ENCODE data around the gene PPP1R13B. TPM values are rescaled to one million over a fixed set of nuclear protein-coding genes. Genes with fewer than 3 reads are reported as not detected.

Gene PPP1R13B
- total RNA-seq, 3 donors from 2014 or later: 6.4 to 21.8 (median 18.4) TPM

DNA sequence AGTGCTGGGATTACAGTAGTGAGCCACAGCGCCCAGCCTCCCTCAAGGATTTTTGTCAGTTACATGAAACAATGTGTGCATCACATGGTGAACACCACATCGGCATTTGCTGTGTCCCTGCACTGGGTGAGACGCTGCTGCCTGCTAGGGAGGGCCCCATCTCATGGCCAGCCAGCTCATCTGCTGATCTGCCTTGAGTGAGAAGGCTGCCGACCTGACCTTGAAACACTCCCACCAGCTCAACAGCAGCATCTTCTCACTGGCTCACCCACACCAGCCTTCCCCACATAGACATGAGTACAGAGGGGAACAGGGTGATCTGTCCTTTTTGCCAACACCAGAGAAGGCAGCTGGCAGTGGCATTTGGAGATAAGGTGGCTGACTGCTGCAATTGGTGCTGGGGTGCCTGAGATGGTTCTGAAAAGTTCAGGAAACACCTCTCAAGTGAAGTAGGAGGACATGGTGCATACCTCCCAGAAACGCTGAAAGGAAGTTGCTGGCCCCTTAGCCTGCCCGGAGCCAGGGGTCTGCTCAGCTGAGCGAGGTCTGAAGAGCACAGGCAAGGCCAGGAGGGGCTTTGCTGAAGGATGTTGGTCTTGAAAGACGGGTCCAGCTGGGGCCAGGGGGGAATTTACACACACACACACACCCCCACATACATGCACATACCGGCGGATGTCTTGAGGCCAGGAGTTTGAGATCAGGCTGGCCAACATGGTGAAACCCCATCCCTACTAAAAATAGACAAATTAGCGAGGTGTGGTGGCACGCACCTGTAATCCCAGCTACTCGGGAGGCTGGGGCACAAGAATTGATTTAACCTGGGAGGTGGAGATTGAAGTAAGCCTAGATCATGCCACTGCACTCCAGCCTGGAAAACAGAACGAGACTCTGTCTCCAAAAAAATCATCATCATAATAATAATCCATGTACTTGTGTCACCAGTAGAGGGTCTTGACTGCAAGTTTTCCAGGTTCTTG is 14.3 kb upstream of the PPP1R13B start:
- Histone ChIP-seq H3K9me3 (no peaks in the 10 kb centered on the region), H3K27me3 (no peaks in the 10 kb centered on the region), H3K36me3 (no peaks in the 10 kb centered on the region), H3K27ac (no peak overlapping the region), H3K4me3 (no peak overlapping the region), H3K4me1 (no peaks in the 10 kb centered on the region)
- no peak for DNase-seq (ENCODE audit: low spot score in 2 of 2)
- intact Hi-C loops (cut with DNase I; ENCODE audit: low total_unique reads): no loop called here
- TF ChIP-seq, protein P1, sequence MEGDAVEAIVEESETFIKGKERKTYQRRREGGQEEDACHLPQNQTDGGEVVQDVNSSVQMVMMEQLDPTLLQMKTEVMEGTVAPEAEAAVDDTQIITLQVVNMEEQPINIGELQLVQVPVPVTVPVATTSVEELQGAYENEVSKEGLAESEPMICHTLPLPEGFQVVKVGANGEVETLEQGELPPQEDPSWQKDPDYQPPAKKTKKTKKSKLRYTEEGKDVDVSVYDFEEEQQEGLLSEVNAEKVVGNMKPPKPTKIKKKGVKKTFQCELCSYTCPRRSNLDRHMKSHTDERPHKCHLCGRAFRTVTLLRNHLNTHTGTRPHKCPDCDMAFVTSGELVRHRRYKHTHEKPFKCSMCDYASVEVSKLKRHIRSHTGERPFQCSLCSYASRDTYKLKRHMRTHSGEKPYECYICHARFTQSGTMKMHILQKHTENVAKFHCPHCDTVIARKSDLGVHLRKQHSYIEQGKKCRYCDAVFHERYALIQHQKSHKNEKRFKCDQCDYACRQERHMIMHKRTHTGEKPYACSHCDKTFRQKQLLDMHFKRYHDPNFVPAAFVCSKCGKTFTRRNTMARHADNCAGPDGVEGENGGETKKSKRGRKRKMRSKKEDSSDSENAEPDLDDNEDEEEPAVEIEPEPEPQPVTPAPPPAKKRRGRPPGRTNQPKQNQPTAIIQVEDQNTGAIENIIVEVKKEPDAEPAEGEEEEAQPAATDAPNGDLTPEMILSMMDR (IDR thresholded peaks at IDR 0.05): no peak
- TF ChIP-seq POLR2AphosphoS5 (IDR thresholded peaks at IDR 0.05) (no peak), POLR2A (IDR thresholded peaks at IDR 0.05) (no peak)

DNA sequence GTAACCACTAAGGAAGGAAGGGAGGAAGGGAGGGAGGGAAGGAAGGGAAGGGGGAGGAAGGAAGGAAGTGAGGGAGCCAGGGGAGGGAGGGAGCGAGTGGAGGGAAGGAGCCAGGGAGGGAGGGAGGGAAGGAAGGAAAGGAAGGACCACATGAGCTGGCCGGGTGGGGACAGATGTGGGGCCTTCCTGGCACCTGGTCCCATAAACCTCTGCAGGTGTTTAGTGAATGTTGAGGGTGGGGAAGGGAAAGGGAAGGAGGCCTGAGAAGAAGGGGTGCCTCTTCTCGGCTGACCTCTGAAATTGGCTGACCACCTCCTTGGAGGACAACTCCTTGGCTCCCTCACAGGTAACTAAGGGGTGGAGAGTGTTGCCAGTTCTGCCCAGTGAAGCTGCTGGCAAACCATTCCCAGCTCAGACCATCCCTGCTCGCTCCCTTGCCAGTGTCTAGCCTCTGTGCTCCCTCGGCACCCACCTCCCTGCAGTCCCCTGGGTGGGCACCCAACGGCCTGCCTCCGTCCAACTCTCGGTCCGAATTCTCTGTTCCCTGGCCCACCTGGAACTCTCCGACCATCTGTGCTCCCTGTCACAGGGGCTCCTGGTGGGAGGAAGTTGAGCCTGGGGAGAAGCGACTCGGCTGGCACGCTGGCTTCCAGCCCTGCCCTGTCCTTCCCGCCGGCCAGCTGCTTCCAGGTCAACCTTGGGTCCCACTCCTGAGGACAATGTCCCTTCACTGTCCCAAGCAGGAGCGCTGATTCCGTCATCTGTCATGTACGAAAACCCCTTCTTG is 12.2 kb upstream of the PPP1R13B start:
- H3K27me3 ChIP-seq: no peaks in the 10 kb centered on the region
- no peak overlapping the region for H3K27ac ChIP-seq
- no peaks in the 10 kb centered on the region for H3K36me3 ChIP-seq
- intact Hi-C loops (cut with DNase I; ENCODE audit: low total_unique reads): loop anchor here (10.0 kb wide), 1 partner anchor 1435 kb away; no protein-coding TSS in a partner anchor
- no peak for TF ChIP-seq POLR2AphosphoS5 (IDR thresholded peaks at IDR 0.05)
- no peak for TF ChIP-seq POLR2A (IDR thresholded peaks at IDR 0.05)
- TF ChIP-seq, protein P1 (IDR thresholded peaks at IDR 0.05): no peak
- no peak for DNase-seq (ENCODE audit: low spot score in 2 of 2)
- H3K4me1 ChIP-seq: peaks cover 6 to 9% of the 10 kb centered on the region in 2 donors
- H3K9me3 ChIP-seq: no peaks in the 10 kb centered on the region
- H3K4me3 ChIP-seq: no peak overlapping the region

DNA sequence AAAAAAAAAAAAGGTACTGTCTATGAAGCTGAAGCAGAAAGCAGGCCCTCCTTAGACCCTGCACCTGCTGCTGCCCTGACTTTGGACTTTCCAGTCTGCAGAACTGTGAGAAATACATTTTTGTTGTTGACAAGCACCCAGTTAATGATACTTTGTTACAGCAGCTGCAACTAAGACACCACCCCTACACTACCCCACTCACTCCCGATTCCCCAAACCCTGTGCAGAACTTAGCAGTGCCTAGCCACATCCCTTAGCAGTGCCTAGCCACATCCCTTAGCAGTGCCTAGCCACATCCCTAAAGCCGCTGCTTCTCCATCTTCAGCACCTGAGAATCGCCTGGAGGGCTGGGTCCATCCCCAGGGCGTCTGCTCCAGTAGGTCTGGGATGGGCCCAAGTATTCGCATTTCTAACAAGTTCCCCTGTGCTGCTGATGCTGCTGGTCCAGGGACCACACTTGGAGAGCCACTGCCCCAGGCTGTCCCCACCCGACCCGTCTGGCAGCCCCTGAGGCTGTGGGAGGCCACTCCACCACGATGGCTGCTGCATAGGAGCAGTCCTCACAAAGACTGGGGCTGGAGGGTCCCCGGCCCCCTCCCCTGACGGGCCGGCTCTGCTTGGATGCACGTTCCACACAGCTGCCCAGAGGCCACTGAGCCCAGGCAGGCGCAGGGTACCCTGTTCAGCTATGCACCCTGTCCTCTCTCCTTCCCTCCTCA is 10.8 kb upstream of the PPP1R13B start:
- Histone ChIP-seq H3K9me3 (no peaks in the 10 kb centered on the region), H3K36me3 (no peaks in the 10 kb centered on the region), H3K27ac (no peak overlapping the region), H3K27me3 (no peaks in the 10 kb centered on the region), H3K4me3 (no peak overlapping the region), H3K4me1 (peaks cover 6 to 9% of the 10 kb centered on the region in 2 donors)
- DNase-seq (ENCODE audit: low spot score in 2 of 2): no peak
- TF ChIP-seq, protein P1 (IDR thresholded peaks at IDR 0.05): no peak
- no peak for TF ChIP-seq POLR2A (IDR thresholded peaks at IDR 0.05)
- no peak for TF ChIP-seq POLR2AphosphoS5 (IDR thresholded peaks at IDR 0.05)
- intact Hi-C loops (cut with DNase I; ENCODE audit: low total_unique reads): loop anchor here (10.0 kb wide), 1 partner anchor 1437 kb away; no protein-coding TSS in a partner anchor

DNA sequence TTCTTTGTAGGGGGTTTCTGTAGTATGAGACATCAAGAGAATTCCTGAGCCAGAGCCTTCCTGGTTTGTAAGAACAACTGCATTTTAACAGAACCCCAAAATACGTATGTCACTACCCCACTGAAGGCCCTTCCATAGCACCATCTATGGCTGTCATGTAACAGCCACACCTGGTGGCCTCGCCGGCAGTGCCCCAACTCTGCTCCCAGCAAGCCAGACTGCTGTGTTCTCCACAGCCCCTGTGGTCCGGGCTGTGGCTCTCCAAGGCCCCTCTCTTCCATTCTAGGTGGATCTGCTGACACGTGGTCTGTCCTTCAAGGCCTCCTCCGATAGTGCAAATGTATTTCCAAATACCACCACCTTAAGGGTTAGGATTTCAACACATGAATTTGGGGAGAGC is 9.9 kb upstream of the PPP1R13B start:
- H3K36me3 ChIP-seq: no peaks in the 10 kb centered on the region
- TF ChIP-seq, protein P1 (IDR thresholded peaks at IDR 0.05): no peak
- TF ChIP-seq POLR2A (IDR thresholded peaks at IDR 0.05) (no peak), POLR2AphosphoS5 (IDR thresholded peaks at IDR 0.05) (no peak)
- DNase-seq (ENCODE audit: low spot score in 2 of 2): no peak
- H3K27ac ChIP-seq: no peak overlapping the region
- intact Hi-C loops (cut with DNase I; ENCODE audit: low total_unique reads): loop anchor here (10.0 kb wide), 1 partner anchor 1438 kb away; no protein-coding TSS in a partner anchor
- H3K4me1 ChIP-seq: peaks cover 6 to 9% of the 10 kb centered on the region in 2 donors
- H3K27me3 ChIP-seq: no peaks in the 10 kb centered on the region
- no peak overlapping the region for H3K4me3 ChIP-seq
- no peaks in the 10 kb centered on the region for H3K9me3 ChIP-seq

Measured in breast epithelium (tissue), 4 donors.